ENCODE measurements around the gene ABCG8.

ABCG8 gene

GRCh38 chr2:43826305-43827250 lies 12.2 kb upstream of the ABCG8 start:
- DNase-seq (ENCODE audit: low spot score): no peak

DNA sequence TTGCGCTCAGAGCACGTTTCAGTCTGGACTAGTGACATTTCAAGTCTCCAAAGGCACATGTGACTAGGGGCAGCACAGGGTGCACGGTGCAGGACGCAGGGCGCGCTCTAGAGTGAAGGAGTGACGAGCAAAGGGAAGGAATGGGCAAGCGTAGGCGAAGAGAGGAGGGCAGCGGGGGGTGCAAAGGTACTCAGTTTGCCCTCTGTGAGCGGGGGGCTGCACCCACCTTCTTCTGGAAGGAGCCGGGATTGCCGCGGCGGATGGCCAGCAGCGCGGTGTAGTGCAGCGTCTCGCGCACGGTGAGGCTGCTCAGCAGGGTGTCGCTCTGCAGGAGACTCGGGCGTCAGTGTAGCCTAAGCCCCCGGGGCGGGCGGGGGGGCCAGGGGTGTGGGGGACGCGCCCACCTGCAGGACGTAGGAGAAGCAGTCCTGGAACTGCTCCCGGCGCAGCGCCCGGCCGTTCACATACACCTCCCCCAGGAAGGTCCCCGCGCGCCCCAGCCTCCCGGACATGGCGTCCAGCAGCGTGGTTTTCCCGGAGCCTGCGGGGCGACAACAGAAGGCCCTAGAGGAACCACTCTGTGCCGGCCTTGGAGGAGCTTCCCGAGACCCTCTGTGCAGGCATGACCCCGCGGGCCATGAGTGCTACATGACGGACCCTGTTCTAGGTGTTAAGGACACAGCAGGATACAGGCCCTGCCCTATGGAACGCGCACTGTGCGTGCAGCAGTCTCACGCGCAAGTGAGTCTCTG lies 7.1 kb upstream of the ABCG8 start:
- DNase-seq (ENCODE audit: low spot score): no peak

DNA sequence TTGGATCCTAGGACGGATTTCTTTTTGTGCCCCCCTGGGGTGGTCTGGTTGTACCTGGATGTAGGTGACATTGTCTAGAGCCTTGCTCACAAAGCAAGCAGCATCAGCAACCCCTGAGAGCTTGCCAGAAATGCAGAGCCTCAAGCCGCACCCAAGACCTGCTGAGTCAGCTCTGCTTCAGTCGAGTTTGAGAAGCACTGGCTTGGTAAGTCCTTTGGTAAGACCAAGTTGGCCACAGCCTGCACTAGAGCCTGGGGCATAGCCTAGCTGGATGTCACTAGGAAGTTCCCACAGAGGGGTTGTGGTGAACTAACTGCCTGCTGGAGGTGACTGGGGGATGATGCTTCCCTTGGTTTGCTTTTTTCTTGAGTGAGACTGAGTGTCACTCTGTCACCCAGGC lies 6.3 kb upstream of the ABCG8 start:
- DNase-seq (ENCODE audit: low spot score): no peak

DNA sequence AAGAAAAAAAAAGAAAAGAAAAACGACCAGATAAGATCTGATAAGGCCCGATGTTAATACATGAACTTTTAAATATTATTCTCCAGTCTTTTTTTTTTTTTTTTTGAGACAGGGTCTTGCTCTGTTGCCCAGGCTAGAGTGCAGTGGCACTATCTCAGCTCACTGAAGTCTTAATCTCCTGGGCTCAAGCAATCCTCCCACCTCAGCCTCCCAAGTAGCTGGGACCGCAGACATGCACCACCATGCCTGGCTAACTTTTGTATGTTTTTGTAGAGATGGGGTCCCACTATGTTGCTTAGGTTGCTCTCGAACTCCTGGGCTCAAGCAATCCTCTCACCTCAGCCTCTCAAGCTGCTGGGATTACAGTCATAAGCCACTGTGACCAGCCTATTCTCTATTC lies 1.7 kb upstream of the ABCG8 start:
- DNase-seq (ENCODE audit: low spot score): no peak

- DNase-seq (ENCODE audit: low spot score): no peak
These were observed 776 bp upstream of the ABCG8 start for GRCh38 chr2:43837831-43838559.

GRCh38 chr2:43839776-43840564 lies 1.2 kb downstream of the ABCG8 start:
- no peak for DNase-seq (ENCODE audit: low spot score)

GRCh38 chr2:43840965-43841364 lies 2.2 kb downstream of the ABCG8 start:
- no peak for DNase-seq (ENCODE audit: low spot score)

GRCh38 chr2:43841949-43842865 lies 3.4 kb downstream of the ABCG8 start:
- DNase-seq (ENCODE audit: low spot score): no peak

DNA sequence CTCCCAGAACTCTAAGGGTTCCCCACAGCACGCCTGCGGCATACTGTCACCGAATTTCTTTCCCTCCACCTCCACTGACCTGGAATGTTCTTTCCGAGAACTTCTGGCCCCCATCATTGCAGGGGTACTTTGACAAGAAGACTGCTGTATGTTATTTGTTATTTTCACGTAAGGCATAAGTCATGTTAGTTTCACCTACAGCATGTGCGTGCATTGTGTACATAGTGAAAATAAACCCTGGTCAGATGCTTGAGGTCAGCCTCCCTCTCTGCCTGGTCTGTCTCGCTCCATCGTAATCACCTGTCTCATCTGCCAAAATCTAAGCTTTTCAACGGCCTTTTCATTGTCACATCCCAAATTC lies 4.1 kb downstream of the ABCG8 start:
- DNase-seq (ENCODE audit: low spot score): no peak

- no peak for DNase-seq (ENCODE audit: low spot score)
These were observed 6.4 kb downstream of the ABCG8 start for GRCh38 chr2:43845181-43845580.

GRCh38 chr2:43846140-43846793 lies 7.5 kb downstream of the ABCG8 start:
- no peak for DNase-seq (ENCODE audit: low spot score)

DNA sequence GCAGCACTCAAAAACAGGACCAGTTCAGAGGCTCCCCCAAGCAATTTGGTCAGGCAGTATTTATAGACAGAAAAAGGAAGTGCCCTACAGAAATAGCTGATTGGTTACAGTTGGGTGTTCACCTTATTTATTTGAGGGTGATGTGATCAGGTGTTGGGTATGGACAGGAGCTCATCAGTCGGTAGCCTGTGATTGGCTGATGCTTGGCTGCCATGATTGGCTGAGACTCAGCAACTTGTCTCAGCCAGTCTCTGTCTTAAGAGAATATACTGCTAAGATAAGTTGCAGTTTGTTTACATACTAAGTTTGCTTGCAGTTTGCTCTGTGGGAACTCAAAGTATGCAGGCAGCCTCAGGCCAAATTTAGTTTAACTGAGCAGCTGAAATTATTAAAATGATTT lies 9.4 kb downstream of the ABCG8 start:
- no peak for DNase-seq (ENCODE audit: low spot score)

- DNase-seq (ENCODE audit: low spot score): no peak
These were observed 12.5 kb downstream of the ABCG8 start for GRCh38 chr2:43851011-43851980.

GRCh38 chr2:43852196-43852730 lies 13.5 kb downstream of the ABCG8 start:
- no peak for DNase-seq (ENCODE audit: low spot score)

- no peak for DNase-seq (ENCODE audit: low spot score)
These were observed 14.6 kb downstream of the ABCG8 start for GRCh38 chr2:43853141-43854081.

DNA sequence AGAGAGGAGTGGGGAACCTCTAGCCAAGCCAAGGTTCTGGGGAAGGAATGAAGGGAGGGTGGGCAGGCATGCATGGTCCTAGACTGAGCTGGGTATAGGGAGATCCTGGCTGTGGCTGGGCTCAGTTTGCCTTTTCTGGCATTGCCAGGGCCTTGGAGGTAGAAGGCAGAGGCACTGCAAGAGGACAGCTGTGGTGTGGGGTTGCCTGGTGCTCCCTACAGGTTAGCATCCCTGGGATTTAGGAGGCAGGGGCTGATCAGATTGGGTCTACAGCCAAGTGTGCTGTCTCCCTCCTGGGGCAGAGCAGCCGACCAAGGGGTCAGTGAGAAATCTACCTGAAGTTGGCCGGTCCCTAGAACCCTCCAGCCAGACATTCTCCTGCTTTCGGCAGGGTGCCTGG lies 15.9 kb downstream of the ABCG8 start:
- DNase-seq (ENCODE audit: low spot score): no peak

DNA sequence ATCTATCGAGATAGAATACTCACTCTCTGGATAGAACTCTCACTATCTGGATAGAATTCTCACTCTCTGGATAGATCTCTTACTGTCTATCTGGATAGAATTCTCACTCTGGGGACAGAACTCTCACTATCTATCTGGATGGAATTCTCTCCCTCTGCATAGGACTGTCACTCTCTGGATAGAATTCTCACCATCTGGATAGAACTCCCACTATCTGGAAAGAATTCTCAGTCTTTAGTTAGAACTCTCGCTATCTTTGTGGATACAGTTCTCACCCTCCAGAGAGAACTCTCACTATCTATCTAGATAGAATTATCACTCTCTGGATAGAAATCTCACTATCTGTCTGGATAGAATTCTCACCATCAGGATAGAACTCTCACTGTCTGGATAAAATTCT lies 16.5 kb downstream of the ABCG8 start:
- DNase-seq (ENCODE audit: low spot score): no peak

- DNase-seq (ENCODE audit: low spot score): no peak
These were observed 33.4 kb downstream of the ABCG8 start for GRCh38 chr2:43872151-43872550.
